Kidney (tissue), 14 donors: ENCODE results near the gene IL9. TPM values are rescaled to one million over a fixed set of nuclear protein-coding genes. Genes with fewer than 3 reads are reported as not detected.

ENCODE experiments used
- DNase-seq, 5 donors: peaks; one replicate each; pipeline ENCODE4 v3.0.0-alpha.2; 2013 to 2020
- FAIRE-seq: peaks from 2 replicates; lab custom pipeline; 2012; peaks lifted over from hg19 to GRCh38; lab: Jason Lieb, UNC
- H3K27ac ChIP-seq, 2 donors: one replicate each; pipeline ENCODE4 v1.7.0; 2013; ENCODE audit warnings: low read depth in 2 of 2, low read length in 2 of 2, inconsistent platforms in 1 of 2
- H3K27me3 ChIP-seq: one replicate; pipeline ENCODE4 v1.7.1; 2013; ENCODE audit warnings: low read length, inconsistent platforms; ENCODE audit not compliant: control insufficient read depth, insufficient read depth
- H3K36me3 ChIP-seq, 3 donors: one replicate each; pipeline versions ENCODE4 v1.7.0 to v1.7.1; 2013; ENCODE audit warnings: low read length in 3 of 3, control low read depth in 1 of 3, inconsistent platforms in 1 of 3; ENCODE audit not compliant: insufficient read depth in 3 of 3, control insufficient read depth in 2 of 3
- H3K4me1 ChIP-seq, 3 donors: one replicate each; pipeline versions ENCODE4 v1.7.0 to v1.7.1; 2013; ENCODE audit warnings: low read length in 3 of 3, inconsistent platforms in 1 of 3, low read depth in 1 of 3; ENCODE audit not compliant: control insufficient read depth in 2 of 3, insufficient read depth in 2 of 3
- H3K4me3 ChIP-seq, 3 donors: one replicate each; pipeline versions ENCODE4 v1.7.0 to v1.8.1; 2013; ENCODE audit warnings: low read length in 3 of 3, control low read depth in 1 of 3, inconsistent platforms in 1 of 3
- H3K9ac ChIP-seq, 3 donors: one replicate each; pipeline versions ENCODE4 v1.7.0 to v1.7.1; 2013; ENCODE audit warnings: low read length in 3 of 3, control low read depth in 1 of 3, inconsistent platforms in 1 of 3
- H3K9me3 ChIP-seq, 3 donors: one replicate each; pipeline versions ENCODE4 v1.7.0 to v1.7.1; 2013; ENCODE audit warnings: low read length in 3 of 3, control low read depth in 1 of 3, inconsistent platforms in 1 of 3; ENCODE audit not compliant: control insufficient read depth in 2 of 3, insufficient read depth in 1 of 3
- intact Hi-C: fragments of 100-400 bp; cut with DNase I; formaldehyde crosslinking; loops from one replicate; pipeline ENCODE4 v1.11.1; 2022
- polyA plus RNA-seq: library from polyadenylated mRNA; stranded (reverse); fragments of 350-450 nt; fragmentation: Illumina TruSeq; extraction: RNeasy Lipid Tissue Mini Kit (QIAGEN cat#74804); gene quantifications from one replicate; pipeline ENCODE4 v1.2.3, GENCODE V29; 2014; ENCODE audit warnings: low read depth, low replicate concordance; ENCODE audit not compliant: insufficient read depth
- total RNA-seq: library from RNA; stranded (reverse); fragmentation: NEBNext Ultra II Directional; extraction: Animal tissue kit (Norgen Biotek cat#: 25700); gene quantifications from one replicate; pipeline ENCODE4 v1.2.1, GENCODE V29; 2021
- TF ChIP-seq, protein P1 (sequence below): IDR thresholded peaks from 3 replicates; pipeline ENCODE4 v1.5.1; 2012; ENCODE audit warnings: mild to moderate bottlenecking, moderate library complexity, borderline replicate concordance; ENCODE audit not compliant: insufficient read depth; ENCODE audit errors: extremely low read depth
- donor health status: control.
- donor health status: control.
- donor health status: control.
- donor health status: control.
- donor health status: control.
- donor health status: DM: yes; HTN: yes; CAD: no.
- donor health status: Normal renal cell carcinoma (clear cell type).

The IL9 gene
- total and polyA plus RNA-seq, 2 donors from 2014 or later: not detected

DNA sequence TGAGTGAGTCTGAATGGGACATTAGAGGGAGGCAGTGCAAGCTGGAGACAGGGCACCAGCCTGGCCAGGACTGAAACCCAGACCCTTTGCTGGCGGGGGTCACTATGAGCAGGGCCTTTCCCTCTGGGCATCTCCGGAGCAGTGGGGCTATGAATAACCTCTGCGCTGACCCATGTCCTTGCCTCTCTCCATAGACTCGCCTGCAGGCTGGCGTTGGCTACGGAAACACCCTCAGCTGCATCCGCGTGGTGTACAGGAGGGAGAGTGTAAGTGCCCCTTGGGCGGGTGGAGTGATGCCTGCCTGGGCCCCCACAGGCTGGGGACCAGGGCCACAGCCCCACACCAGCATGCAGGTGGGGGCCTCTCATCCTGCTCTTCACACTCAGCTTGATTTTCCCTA, 45.4 kb downstream of the IL9 start:
- FAIRE-seq (no peak), DNase-seq (no peak)
- H3K27me3 ChIP-seq: no peaks in the 10 kb centered on the region
- H3K9me3 ChIP-seq: no peaks in the 10 kb centered on the region
- TF ChIP-seq, protein P1, sequence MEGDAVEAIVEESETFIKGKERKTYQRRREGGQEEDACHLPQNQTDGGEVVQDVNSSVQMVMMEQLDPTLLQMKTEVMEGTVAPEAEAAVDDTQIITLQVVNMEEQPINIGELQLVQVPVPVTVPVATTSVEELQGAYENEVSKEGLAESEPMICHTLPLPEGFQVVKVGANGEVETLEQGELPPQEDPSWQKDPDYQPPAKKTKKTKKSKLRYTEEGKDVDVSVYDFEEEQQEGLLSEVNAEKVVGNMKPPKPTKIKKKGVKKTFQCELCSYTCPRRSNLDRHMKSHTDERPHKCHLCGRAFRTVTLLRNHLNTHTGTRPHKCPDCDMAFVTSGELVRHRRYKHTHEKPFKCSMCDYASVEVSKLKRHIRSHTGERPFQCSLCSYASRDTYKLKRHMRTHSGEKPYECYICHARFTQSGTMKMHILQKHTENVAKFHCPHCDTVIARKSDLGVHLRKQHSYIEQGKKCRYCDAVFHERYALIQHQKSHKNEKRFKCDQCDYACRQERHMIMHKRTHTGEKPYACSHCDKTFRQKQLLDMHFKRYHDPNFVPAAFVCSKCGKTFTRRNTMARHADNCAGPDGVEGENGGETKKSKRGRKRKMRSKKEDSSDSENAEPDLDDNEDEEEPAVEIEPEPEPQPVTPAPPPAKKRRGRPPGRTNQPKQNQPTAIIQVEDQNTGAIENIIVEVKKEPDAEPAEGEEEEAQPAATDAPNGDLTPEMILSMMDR: no peak
- no peak overlapping the region for H3K27ac ChIP-seq
- H3K4me3 ChIP-seq: no peak overlapping the region
- intact Hi-C loops: no loop called here
- no peaks in the 10 kb centered on the region for H3K36me3 ChIP-seq
- no peak overlapping the region for H3K9ac ChIP-seq
- H3K4me1 ChIP-seq: no peaks in the 10 kb centered on the region

DNA sequence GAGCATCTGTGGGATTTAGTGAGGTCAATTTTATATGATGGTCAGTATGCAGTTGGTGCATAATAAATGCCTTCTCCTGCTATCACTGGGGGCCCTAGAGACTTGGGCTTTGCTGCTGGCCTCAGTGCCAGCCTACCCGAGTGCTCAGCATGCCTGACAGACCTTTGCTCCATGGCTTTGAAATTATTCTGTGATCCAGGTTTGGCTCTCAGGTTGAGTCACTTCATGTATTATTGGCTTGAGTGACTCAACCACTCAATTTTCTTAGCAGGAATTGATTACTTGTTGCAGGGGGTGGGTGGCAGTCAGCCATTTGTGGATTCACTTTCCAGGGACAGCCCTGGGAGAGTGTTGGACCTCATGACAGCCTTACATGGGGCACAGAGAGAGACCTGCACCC, 47.7 kb downstream of the IL9 start:
- TF ChIP-seq, protein P1: no peak
- no peaks in the 10 kb centered on the region for H3K4me1 ChIP-seq
- FAIRE-seq (no peak), DNase-seq (no peak)
- no peaks in the 10 kb centered on the region for H3K9me3 ChIP-seq
- no peak overlapping the region for H3K27ac ChIP-seq
- H3K36me3 ChIP-seq: no peaks in the 10 kb centered on the region
- no peak overlapping the region for H3K9ac ChIP-seq
- intact Hi-C loops: no loop called here
- no peak overlapping the region for H3K4me3 ChIP-seq
- no peaks in the 10 kb centered on the region for H3K27me3 ChIP-seq

DNA sequence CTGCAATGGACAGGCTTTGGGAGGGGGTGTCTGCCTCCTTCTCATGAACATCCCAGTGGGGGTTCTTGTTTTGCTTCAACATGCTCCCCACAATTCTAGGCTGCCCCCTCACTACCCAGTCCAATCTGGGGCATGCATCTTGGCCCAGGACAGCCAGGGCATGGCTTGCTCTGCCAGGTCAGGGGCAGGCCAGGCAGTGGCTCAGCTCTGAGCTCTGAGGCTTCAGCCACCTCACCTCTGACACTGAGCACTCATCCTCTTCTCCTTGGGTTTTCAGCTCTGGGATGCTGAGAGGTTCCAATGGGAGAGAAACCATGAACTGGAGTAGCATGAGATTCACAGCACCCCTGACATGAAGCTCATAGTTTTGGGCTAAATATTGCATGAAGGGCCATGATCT, 49.3 kb downstream of the IL9 start:
- intact Hi-C loops: no loop called here
- no peak for DNase-seq
- Histone ChIP-seq H3K36me3 (no peaks in the 10 kb centered on the region), H3K27me3 (no peaks in the 10 kb centered on the region), H3K4me3 (no peak overlapping the region), H3K9ac (no peak overlapping the region), H3K9me3 (no peaks in the 10 kb centered on the region), H3K27ac (no peak overlapping the region), H3K4me1 (peaks cover 0 to 7% (median 0%) of the 10 kb centered on the region in 3 donors)
- TF ChIP-seq, protein P1: no peak
- FAIRE-seq: no peak

DNA sequence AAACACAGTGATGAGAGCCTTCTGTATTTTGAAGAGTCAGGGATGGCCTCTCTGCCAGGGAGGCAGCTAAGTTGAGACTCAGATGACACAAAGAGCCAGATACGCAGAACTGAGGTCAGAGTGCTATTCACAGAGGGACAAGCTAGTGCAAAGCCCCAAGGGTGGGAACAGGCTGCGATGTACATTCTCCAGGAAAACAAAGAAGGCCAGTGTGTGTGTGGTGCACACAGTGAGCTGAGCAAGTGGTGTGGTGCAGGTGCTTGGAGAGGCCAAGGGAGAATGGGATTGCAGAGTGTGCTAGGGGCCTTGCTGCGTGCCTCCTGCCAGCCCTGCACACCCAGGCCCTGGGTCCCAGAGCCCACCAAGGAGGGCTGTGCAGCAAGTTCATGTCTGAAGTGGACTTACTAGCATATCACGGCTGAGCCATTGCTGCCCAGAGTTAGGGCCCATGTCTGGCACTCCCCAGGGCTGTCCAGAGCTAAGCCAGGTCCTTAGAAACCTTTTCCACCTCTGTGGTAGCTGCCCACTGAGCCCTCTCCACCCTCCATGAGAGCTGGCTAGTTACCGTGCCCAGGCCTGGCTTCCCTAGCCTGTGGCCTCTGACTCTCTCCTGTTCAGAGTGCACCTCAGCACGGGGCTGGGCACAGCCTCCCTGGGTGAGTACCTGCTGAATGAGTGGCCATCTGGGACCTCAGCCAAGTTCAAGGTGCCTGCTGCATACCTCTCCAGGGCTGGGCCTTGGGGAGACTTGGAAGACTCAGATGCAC, 51.9 kb downstream of the IL9 start:
- H3K36me3 ChIP-seq: no peaks in the 10 kb centered on the region
- H3K4me3 ChIP-seq: no peak overlapping the region
- DNase-seq (no peak), FAIRE-seq (no peak)
- TF ChIP-seq, protein P1: no peak
- intact Hi-C loops: no loop called here
- H3K4me1 ChIP-seq: peaks cover 0 to 10% (median 0%) of the 10 kb centered on the region in 3 donors
- no peaks in the 10 kb centered on the region for H3K9me3 ChIP-seq
- no peak overlapping the region for H3K9ac ChIP-seq
- H3K27ac ChIP-seq: no peak overlapping the region
- H3K27me3 ChIP-seq: no peaks in the 10 kb centered on the region
